ENCODE measurements around the gene ALDH1L1. TPM values are rescaled to one million over a fixed set of nuclear protein-coding genes. Genes with fewer than 3 reads are reported as not detected.

ALDH1L1 gene
- total and polyA plus RNA-seq, 2 of the 4 experiments (the other 2 are of a cell fraction) = not detected

Small RNAs within 50 kb of the gene (microRNA-seq; reads per million reads assigned to microRNA genes)
- not detected for gene RNU1-30P (ENCODE audit: insufficient read depth, insufficient read length)

Small RNAs within 50 kb of the gene (small RNA-seq; reads per million reads assigned to genes)
- gene RNU1-30P = 0 to 11.4 (median 0.39) reads per million in 5 experiments

Other genes with a start within 250 kb of the ALDH1L1 start
- gene ROPN1B, start 211.4 kb downstream of the ALDH1L1 start, total RNA-seq (2012; rRNA removed) = not detected in 2 replicates
- gene ROPN1B, start 211.4 kb downstream of the ALDH1L1 start, polyA plus RNA-seq (2012; rRNA removed) = not detected in 2 replicates
- 26.7 and 30.5 TPM in 2 replicates for gene SLC41A3, start 96.5 kb downstream of the ALDH1L1 start, total RNA-seq (2012; rRNA removed)
- 43.5 and 44.7 TPM in 2 replicates for gene SLC41A3, start 96.5 kb downstream of the ALDH1L1 start, polyA plus RNA-seq (2012; rRNA removed)
- gene KLF15, start 176.8 kb upstream of the ALDH1L1 start, total RNA-seq (2012; rRNA removed) = under 0.01 and 0.18 TPM in 2 replicates
- 0.14 and 0.24 TPM in 2 replicates for gene KLF15, start 176.8 kb upstream of the ALDH1L1 start, polyA plus RNA-seq (2012; rRNA removed)
- not detected in 2 replicates for gene CFAP100, start 214.3 kb upstream of the ALDH1L1 start, total RNA-seq (2012; rRNA removed)
- not detected in 2 replicates for gene CFAP100, start 214.3 kb upstream of the ALDH1L1 start, polyA plus RNA-seq (2012; rRNA removed)